CD14-positive monocyte (primary cell): ENCODE data around the gene NTRK2. TPM values are rescaled to one million over a fixed set of nuclear protein-coding genes. Genes with fewer than 3 reads are reported as not detected.

Experiments
- DNase-seq, 3 donors: peaks; one replicate each; pipeline ENCODE4 v3.0.0-alpha.2; 2011 to 2022
- H2AFZ ChIP-seq: 2 replicates; pipeline ENCODE4 v1.6.0; 2012; ENCODE audit warnings: mild to moderate bottlenecking, low read depth, low read length, inconsistent platforms; ENCODE audit not compliant: insufficient read depth, poor library complexity, severe bottlenecking
- H3K27ac ChIP-seq, 2 donors: 1 replicate in 1 of 2; 2 replicates in 1 of 2; pipeline ENCODE4 v1.5.1; 2012 to 2013; ENCODE audit warnings: low read length in 2 of 2, control low read depth in 1 of 2, inconsistent platforms in 1 of 2, low read depth in 1 of 2, mild to moderate bottlenecking in 1 of 2
- H3K27me3 ChIP-seq, 2 donors: one replicate each; pipeline versions ENCODE4 v1.6.0 to v1.6.1; 2011 to 2013; ENCODE audit warnings: low read length in 2 of 2; ENCODE audit not compliant: control insufficient read depth in 2 of 2, insufficient read depth in 2 of 2
- H3K36me3 ChIP-seq, 2 donors: replicated peaks in 1 of 2; 1 replicate in 1 of 2; 2 replicates in 1 of 2; pipeline versions ENCODE4 v1.5.1 to v1.6.1; 2012 to 2013; ENCODE audit warnings: low read length in 2 of 2, control low read depth in 1 of 2, inconsistent platforms in 1 of 2, mild to moderate bottlenecking in 1 of 2; ENCODE audit not compliant: insufficient read depth in 2 of 2, control insufficient read depth in 1 of 2
- H3K4me1 ChIP-seq, 2 donors: 1 replicate in 1 of 2; 2 replicates in 1 of 2; pipeline versions ENCODE4 v1.5.1 to v1.6.1; 2012 to 2013; ENCODE audit warnings: low read length in 2 of 2, control low read depth in 1 of 2, inconsistent platforms in 1 of 2, mild to moderate bottlenecking in 1 of 2, moderate library complexity in 1 of 2; ENCODE audit not compliant: insufficient read depth in 2 of 2, control insufficient read depth in 1 of 2
- H3K4me2 ChIP-seq: replicated peaks from 2 replicates; pipeline ENCODE3; 2012; ENCODE audit warnings: low read length, moderate library complexity, mild to moderate bottlenecking; ENCODE audit not compliant: poor library complexity, severe bottlenecking; ENCODE audit errors: extremely low read depth
- H3K4me3 ChIP-seq, 3 experiments: fragments of 200-600 bp in 1 of 3; sonication (generic) in 1 of 3; replicated peaks in 1 of 3; 1 replicate in 2 of 3; 2 replicates in 1 of 3; pipeline ENCODE4 v1.5.1; 2011 to 2013; ENCODE audit warnings: low read length in 3 of 3, mild to moderate bottlenecking in 3 of 3, control low read depth in 2 of 3, low read depth in 2 of 3, inconsistent platforms in 1 of 3, moderate library complexity in 1 of 3
- H3K79me2 ChIP-seq: 2 replicates; pipeline ENCODE4 v1.6.0; 2012; ENCODE audit warnings: mild to moderate bottlenecking, control low read depth, inconsistent platforms, low read length, moderate library complexity; ENCODE audit not compliant: insufficient read depth
- H3K9ac ChIP-seq: 2 replicates; pipeline ENCODE4 v1.6.0; 2017; ENCODE audit warnings: low read length, mild to moderate bottlenecking; ENCODE audit not compliant: insufficient read depth, poor library complexity, severe bottlenecking
- H3K9me3 ChIP-seq, 2 donors: replicated peaks in 1 of 2; 1 replicate in 1 of 2; 2 replicates in 1 of 2; pipeline versions ENCODE4 v1.5.1 to v1.6.1; 2012 to 2013; ENCODE audit warnings: low read length in 2 of 2, control low read depth in 1 of 2; ENCODE audit not compliant: control insufficient read depth in 1 of 2, insufficient read depth in 1 of 2
- H4K20me1 ChIP-seq: 2 replicates; pipeline ENCODE4 v1.6.0; 2012; ENCODE audit warnings: mild to moderate bottlenecking, low read length, control low read depth, moderate library complexity; ENCODE audit not compliant: insufficient read depth
- H3K27ac Mint-ChIP-seq, 7 donors: one replicate each; pipeline ENCODE4 v1.8.0; 2020; ENCODE audit warnings: mild to moderate bottlenecking in 7 of 7, mixed read lengths in 7 of 7, moderate library complexity in 6 of 7, inconsistent platforms in 2 of 7
- H3K27me3 Mint-ChIP-seq, 3 donors: one replicate each; pipeline ENCODE4 v1.8.0; 2021 to 2022; ENCODE audit warnings: low read depth in 3 of 3, mild to moderate bottlenecking in 3 of 3, mixed read lengths in 3 of 3, moderate library complexity in 3 of 3, inconsistent platforms in 1 of 3
- H3K36me3 Mint-ChIP-seq, 2 donors: one replicate each; pipeline ENCODE4 v1.8.0; 2020; ENCODE audit warnings: mixed read lengths in 2 of 2, inconsistent platforms in 1 of 2, mild to moderate bottlenecking in 1 of 2
- H3K4me1 Mint-ChIP-seq: one replicate; pipeline ENCODE4 v1.8.0; 2020; ENCODE audit warnings: mild to moderate bottlenecking, mixed read lengths
- H3K4me3 Mint-ChIP-seq, 2 donors: one replicate each; pipeline ENCODE4 v1.8.0; 2020; ENCODE audit warnings: mild to moderate bottlenecking in 2 of 2, mixed read lengths in 2 of 2, moderate library complexity in 1 of 2
- H3K9me3 Mint-ChIP-seq, 7 donors: one replicate each; pipeline ENCODE4 v1.8.0; 2020 to 2022; ENCODE audit warnings: mixed read lengths in 7 of 7, mild to moderate bottlenecking in 6 of 7, moderate library complexity in 6 of 7, inconsistent platforms in 2 of 7
- WGBS: methylation state at CpG from one replicate; pipeline ENCODE4 v1.1.5; 2013; ENCODE audit warnings: missing lambda C conversion rate; ENCODE audit not compliant: insufficient coverage; 5-methylcytosine and 5-hydroxymethylcytosine counted together
- intact Hi-C, 2 donors: fragments of 100-400 bp; cut with micrococcal nuclease; formaldehyde crosslinking; loops; one replicate each; pipeline versions ENCODE4 v1.15.0 to v1.15.1; 2023
- polyA plus RNA-seq, 3 donors: library from polyadenylated mRNA; depleted of rRNA in 1 of 3; unstranded in 2 of 3; stranded (reverse) in 1 of 3; fragments of 300-500 nt in 2 of 3; fragments of >200 nt in 1 of 3; fragmentation: Illumina TruSeq in 2 of 3; gene quantifications; 1 replicate in 2 of 3; 2 replicates in 1 of 3; pipeline ENCODE4 v1.2.3, GENCODE V29; 2012 to 2021
- TF ChIP-seq, protein P1 (sequence below): fragments of 200-600 bp; IDR thresholded peaks from one replicate; pipeline ENCODE4 v1.8.0; 2022; ENCODE audit warnings: antibody characterized with exemption, mild to moderate bottlenecking

Gene NTRK2
- polyA plus RNA-seq, 3 donors: not detected

- no peak overlapping the region for H3K9ac ChIP-seq
- intact Hi-C loops: no loop called here
- H3K36me3 Mint-ChIP-seq: no peaks in the 10 kb centered on the region
- H3K4me1 Mint-ChIP-seq: no peaks in the 10 kb centered on the region
- H3K9me3 Mint-ChIP-seq: no peaks in the 10 kb centered on the region
- no peak overlapping the region for H3K27ac ChIP-seq
- no peaks in the 10 kb centered on the region for H3K9me3 ChIP-seq
- DNase-seq: no peak
- no peaks in the 10 kb centered on the region for H3K79me2 ChIP-seq
- H3K4me2 ChIP-seq: no peak overlapping the region
- peaks cover 1 to 4% (median 4%) of the 10 kb centered on the region in 3 donors for H3K27me3 Mint-ChIP-seq
- no peak overlapping the region for H2AFZ ChIP-seq
- no peaks in the 10 kb centered on the region for H3K36me3 ChIP-seq
- no peaks in the 10 kb centered on the region for H3K27me3 ChIP-seq
- H4K20me1 ChIP-seq: no peaks in the 10 kb centered on the region
- 96% methylated on average over 4 of the region's 5 CpGs for WGBS
- H3K27ac Mint-ChIP-seq: no peak overlapping the region
- H3K4me1 ChIP-seq: no peaks in the 10 kb centered on the region
- TF ChIP-seq, protein P1, sequence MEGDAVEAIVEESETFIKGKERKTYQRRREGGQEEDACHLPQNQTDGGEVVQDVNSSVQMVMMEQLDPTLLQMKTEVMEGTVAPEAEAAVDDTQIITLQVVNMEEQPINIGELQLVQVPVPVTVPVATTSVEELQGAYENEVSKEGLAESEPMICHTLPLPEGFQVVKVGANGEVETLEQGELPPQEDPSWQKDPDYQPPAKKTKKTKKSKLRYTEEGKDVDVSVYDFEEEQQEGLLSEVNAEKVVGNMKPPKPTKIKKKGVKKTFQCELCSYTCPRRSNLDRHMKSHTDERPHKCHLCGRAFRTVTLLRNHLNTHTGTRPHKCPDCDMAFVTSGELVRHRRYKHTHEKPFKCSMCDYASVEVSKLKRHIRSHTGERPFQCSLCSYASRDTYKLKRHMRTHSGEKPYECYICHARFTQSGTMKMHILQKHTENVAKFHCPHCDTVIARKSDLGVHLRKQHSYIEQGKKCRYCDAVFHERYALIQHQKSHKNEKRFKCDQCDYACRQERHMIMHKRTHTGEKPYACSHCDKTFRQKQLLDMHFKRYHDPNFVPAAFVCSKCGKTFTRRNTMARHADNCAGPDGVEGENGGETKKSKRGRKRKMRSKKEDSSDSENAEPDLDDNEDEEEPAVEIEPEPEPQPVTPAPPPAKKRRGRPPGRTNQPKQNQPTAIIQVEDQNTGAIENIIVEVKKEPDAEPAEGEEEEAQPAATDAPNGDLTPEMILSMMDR: no peak
- H3K4me3 ChIP-seq: no peak overlapping the region
- no peak overlapping the region for H3K4me3 Mint-ChIP-seq
Measured at GRCh38 chr9:84812355-84812754, 142.8 kb downstream of the NTRK2 start.

DNA sequence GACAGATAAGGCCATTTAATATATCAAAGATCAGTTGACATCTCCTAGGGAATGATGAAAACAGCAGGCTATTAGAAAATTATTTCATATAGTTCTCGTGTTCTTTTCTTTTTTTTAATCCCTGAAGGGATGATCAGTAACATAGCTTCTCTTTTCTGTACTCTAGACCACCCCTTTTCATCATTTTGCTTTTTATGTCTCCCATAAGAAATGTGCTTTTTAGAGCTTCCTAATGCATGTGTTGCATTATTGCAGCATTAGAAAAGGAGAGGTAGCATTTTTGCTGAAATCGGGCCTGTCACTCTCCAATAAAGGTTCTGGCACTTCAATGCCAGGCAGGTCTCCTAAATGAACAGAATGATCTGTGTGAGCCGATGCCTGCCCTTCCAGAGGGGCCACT, 143.3 kb downstream of the NTRK2 start:
- Histone ChIP-seq H3K9ac (no peak overlapping the region), H3K9me3 (no peaks in the 10 kb centered on the region), H4K20me1 (no peaks in the 10 kb centered on the region), H3K4me2 (no peak overlapping the region), H3K4me3 (no peak overlapping the region), H3K27ac (no peak overlapping the region), H3K27me3 (no peaks in the 10 kb centered on the region), H3K36me3 (no peaks in the 10 kb centered on the region), H3K4me1 (no peaks in the 10 kb centered on the region), H2AFZ (no peak overlapping the region), H3K79me2 (no peaks in the 10 kb centered on the region)
- peaks cover 1 to 4% (median 4%) of the 10 kb centered on the region in 3 donors for H3K27me3 Mint-ChIP-seq
- H3K36me3 Mint-ChIP-seq: no peaks in the 10 kb centered on the region
- DNase-seq: no peak
- no peaks in the 10 kb centered on the region for H3K4me1 Mint-ChIP-seq
- intact Hi-C loops: no loop called here
- TF ChIP-seq, protein P1: no peak
- H3K9me3 Mint-ChIP-seq: no peaks in the 10 kb centered on the region
- no peak overlapping the region for H3K4me3 Mint-ChIP-seq
- no peak overlapping the region for H3K27ac Mint-ChIP-seq
- 86% methylated on average over 2 of the region's 3 CpGs for WGBS
